ENCODE data around the gene SORT1. TPM values are rescaled to one million over a fixed set of nuclear protein-coding genes. Genes with fewer than 3 reads are reported as not detected.

Gene SORT1
- total RNA-seq, 4 donors from 2014 or later = 145 to 199 (median 189) TPM

- peak overlapping the region in 1 of 4 donors; percentile 44 for H3K4me3 ChIP-seq
- peak overlapping the region; percentile 35 to 92 (median 82) for H3K27ac ChIP-seq
- H3K4me1 ChIP-seq = peaks cover 0 to 67% (median 32%) of the 10 kb centered on the region in 4 donors
- no peak for TF ChIP-seq POLR2A (IDR thresholded peaks at IDR 0.05)
- no peak for TF ChIP-seq EP300 (IDR thresholded peaks at IDR 0.05)
- no peak for TF ChIP-seq CTCF (IDR thresholded peaks at IDR 0.05)
- 34 to 38% methylated on average over 9 of the region's 9 CpGs for WGBS, 2 donors
- no peaks in the 10 kb centered on the region for H3K27me3 ChIP-seq
- H3K36me3 ChIP-seq = peaks cover 0 to 28% (median 0%) of the 10 kb centered on the region in 3 donors
- H3K9me3 ChIP-seq = no peaks in the 10 kb centered on the region
- DNase-seq (ENCODE audit: low spot score in 2 of 2) = no peak
Measured at GRCh38 chr1:109275706-109276345, 121.9 kb downstream of the SORT1 start.

GRCh38 chr1:109274533-109275476, 122.9 kb downstream of the SORT1 start:
- peak in 1 of 2 donors; percentile 85 for TF ChIP-seq EP300 (IDR thresholded peaks at IDR 0.05)
- no peak for TF ChIP-seq CTCF (IDR thresholded peaks at IDR 0.05)
- peak in 1 of 2 donors; percentile 45 for TF ChIP-seq POLR2A (IDR thresholded peaks at IDR 0.05)
- Histone ChIP-seq H3K9me3 (no peaks in the 10 kb centered on the region), H3K27me3 (no peaks in the 10 kb centered on the region), H3K27ac (peak overlapping the region; percentile 35 to 92 (median 82)), H3K4me3 (peak overlapping the region in 3 of 4 donors; percentile 18 to 44 (median 19)), H3K36me3 (peaks cover 0 to 37% (median 0%) of the 10 kb centered on the region in 3 donors), H3K4me1 (peaks cover 0 to 59% (median 32%) of the 10 kb centered on the region in 4 donors)
- 32 to 43% methylated on average over 20 to 23 of the region's 24 CpGs for WGBS, 2 donors
- DNase-seq (ENCODE audit: low spot score in 2 of 2) = peak; percentile 51 to 86

- 52% methylated on average over 19 to 27 of the region's 30 CpGs for WGBS, 2 donors
- no peak for DNase-seq (ENCODE audit: low spot score in 2 of 2)
- no peaks in the 10 kb centered on the region for H3K27me3 ChIP-seq
- H3K4me3 ChIP-seq = peak overlapping the region in 2 of 4 donors; percentile 19 to 44
- no peak for TF ChIP-seq CTCF (IDR thresholded peaks at IDR 0.05)
- H3K36me3 ChIP-seq = peaks cover 0 to 41% (median 0%) of the 10 kb centered on the region in 3 donors
- peak overlapping the region; percentile 35 to 92 (median 80) for H3K27ac ChIP-seq
- H3K9me3 ChIP-seq = no peaks in the 10 kb centered on the region
- H3K4me1 ChIP-seq = peaks cover 0 to 59% (median 32%) of the 10 kb centered on the region in 4 donors
Measured at GRCh38 chr1:109273570-109274288, 124.0 kb downstream of the SORT1 start.

GRCh38 chr1:109272831-109273547, 124.7 kb downstream of the SORT1 start:
- no peak for DNase-seq (ENCODE audit: low spot score in 2 of 2)
- Histone ChIP-seq H3K4me1 (peaks cover 0 to 57% (median 32%) of the 10 kb centered on the region in 4 donors), H3K27me3 (no peaks in the 10 kb centered on the region), H3K4me3 (peak overlapping the region in 2 of 4 donors; percentile 19 to 44), H3K9me3 (no peaks in the 10 kb centered on the region), H3K27ac (peak overlapping the region; percentile 35 to 92 (median 80)), H3K36me3 (peaks cover 0 to 48% (median 0%) of the 10 kb centered on the region in 3 donors)
- no peak for TF ChIP-seq CTCF (IDR thresholded peaks at IDR 0.05)
- TF ChIP-seq POLR2A (IDR thresholded peaks at IDR 0.05) = no peak
- TF ChIP-seq EP300 (IDR thresholded peaks at IDR 0.05) = no peak
- WGBS, 2 donors = 73 to 84% methylated on average over 13 to 15 of the region's 16 CpGs
